Neural cell (in vitro differentiated cells): ENCODE data around the gene TNF. TPM values are rescaled to one million over a fixed set of nuclear protein-coding genes. Genes with fewer than 3 reads are reported as not detected.

Source experiments
- H2AFZ ChIP-seq: fragments of 200-600, 300-800 bp; sonication (generic), shearing (Covaris generic); 2 replicates; pipeline ENCODE4 v1.6.0; 2014; ENCODE audit warnings: low read depth, mild to moderate bottlenecking, antibody characterized with exemption, low read length, moderate library complexity
- H3F3A ChIP-seq: fragments of 200-600 bp; shearing (Covaris generic); 2 replicates; pipeline ENCODE4 v1.6.1; 2016; ENCODE audit warnings: mild to moderate bottlenecking, moderate library complexity, mixed read lengths, antibody characterized with exemption, low read length; ENCODE audit not compliant: insufficient read depth, poor library complexity, severe bottlenecking
- H3K27ac ChIP-seq: fragments of 200-600, 300-800 bp; sonication (generic), shearing (Covaris generic); 2 replicates; pipeline ENCODE4 v1.5.1; 2014; ENCODE audit warnings: mild to moderate bottlenecking, low read length, moderate library complexity
- H3K27me3 ChIP-seq: fragments of 300-800, 200-600 bp; sonication (generic), shearing (Covaris generic); 2 replicates; pipeline ENCODE4 v1.6.0; 2014; ENCODE audit warnings: mild to moderate bottlenecking, low read depth, low read length, moderate library complexity; ENCODE audit not compliant: insufficient read depth
- H3K36me3 ChIP-seq: fragments of 300-800, 200-600 bp; sonication (generic), shearing (Covaris generic); 2 replicates; pipeline ENCODE4 v1.5.1; 2014; ENCODE audit warnings: mild to moderate bottlenecking, antibody characterized with exemption, low read length, moderate library complexity; ENCODE audit not compliant: insufficient read depth
- H3K4me2 ChIP-seq: fragments of 300-800, 200-600 bp; sonication (generic), shearing (Covaris generic); 2 replicates; pipeline ENCODE4 v1.6.0; 2014; ENCODE audit warnings: mild to moderate bottlenecking, low read length
- H3K4me3 ChIP-seq: fragments of 300-800, 200-600 bp; sonication (generic), shearing (Covaris generic); 2 replicates; pipeline ENCODE4 v1.5.1; 2014; ENCODE audit warnings: mild to moderate bottlenecking, low read length, moderate library complexity
- H3K79me2 ChIP-seq: fragments of 200-600 bp; shearing (Covaris generic); replicated peaks from 2 replicates; pipeline ENCODE4 v1.6.0; 2014; ENCODE audit warnings: mild to moderate bottlenecking, low read length, moderate library complexity; ENCODE audit not compliant: insufficient read depth
- H3K9ac ChIP-seq: fragments of 300-800, 200-600 bp; sonication (generic), shearing (Covaris generic); 2 replicates; pipeline ENCODE4 v1.6.1; 2016; ENCODE audit warnings: mild to moderate bottlenecking, low read length, mixed read lengths
- H3K9me2 ChIP-seq: fragments of 200-600 bp; shearing (Covaris generic); 2 replicates; pipeline ENCODE4 v1.6.1; 2016; ENCODE audit warnings: mild to moderate bottlenecking, low read length, mixed read lengths; ENCODE audit not compliant: insufficient read depth
- H3K9me3 ChIP-seq: fragments of 200-600, 300-800 bp; sonication (generic), shearing (Covaris generic); 2 replicates; pipeline ENCODE4 v1.6.1; 2016; ENCODE audit warnings: mild to moderate bottlenecking, mixed run types, low read length, moderate library complexity, mixed read lengths
- H4K20me1 ChIP-seq: fragments of 200-600 bp; shearing (Covaris generic); 2 replicates; pipeline ENCODE4 v1.6.1; 2016; ENCODE audit warnings: mild to moderate bottlenecking, mixed run types; ENCODE audit not compliant: insufficient read depth
- EP300 ChIP-seq: fragments of 450-650 bp; conservative IDR thresholded peaks from 2 replicates; pipeline ENCODE4 v1.6.1; 2014; ENCODE audit warnings: antibody characterized with exemption, mild to moderate bottlenecking, moderate library complexity; ENCODE audit not compliant: poor library complexity, severe bottlenecking
- EZH2 ChIP-seq: fragments of 200-600, 300-800 bp; shearing (Covaris generic), sonication (generic); IDR thresholded peaks from 2 replicates; pipeline ENCODE4 v1.6.1; 2014; ENCODE audit warnings: antibody characterized with exemption, low read length, borderline replicate concordance, mild to moderate bottlenecking; ENCODE audit not compliant: insufficient read depth, poor library complexity, severe bottlenecking
- MXI1 ChIP-seq: fragments of 450-650 bp; conservative IDR thresholded peaks from 2 replicates; pipeline ENCODE4 v1.6.1; 2014; ENCODE audit warnings: antibody characterized with exemption, mild to moderate bottlenecking; ENCODE audit not compliant: poor library complexity, severe bottlenecking
- POLR2AphosphoS5 ChIP-seq: IDR thresholded peaks from 2 replicates; pipeline ENCODE4 v1.6.1; 2012
- RAD21 ChIP-seq: fragments of 450-650 bp; conservative IDR thresholded peaks from 2 replicates; pipeline ENCODE4 v1.6.1; 2014; ENCODE audit warnings: antibody characterized with exemption, mild to moderate bottlenecking, moderate library complexity
- SMC3 ChIP-seq: fragments of 450-650 bp; conservative IDR thresholded peaks from 2 replicates; pipeline ENCODE4 v1.6.1; 2014; ENCODE audit warnings: antibody characterized with exemption, mild to moderate bottlenecking, moderate library complexity; ENCODE audit not compliant: poor library complexity
- TAF1 ChIP-seq: IDR thresholded peaks from 2 replicates; pipeline ENCODE4 v1.6.1; 2012; ENCODE audit warnings: low read depth
- polyA plus RNA-seq: library from polyadenylated mRNA; depleted of rRNA; stranded (reverse); fragments of >200 nt; gene quantifications from 2 replicates; pipeline ENCODE4 v1.2.3, GENCODE V29; 2014
- TF ChIP-seq, protein P1 (sequence below): fragments of 450-650 bp; IDR thresholded peaks from 2 replicates; pipeline ENCODE4 v1.5.1; 2014; ENCODE audit warnings: antibody characterized with exemption, mild to moderate bottlenecking, moderate library complexity; ENCODE audit not compliant: poor library complexity, severe bottlenecking
- TF ChIP-seq, protein P2 (sequence below): IDR thresholded peaks from 2 replicates; pipeline ENCODE4 v1.6.1; 2012; ENCODE audit warnings: borderline replicate concordance

Gene TNF
- polyA plus RNA-seq, 1 donor from 2014 or later = not detected

DNA sequence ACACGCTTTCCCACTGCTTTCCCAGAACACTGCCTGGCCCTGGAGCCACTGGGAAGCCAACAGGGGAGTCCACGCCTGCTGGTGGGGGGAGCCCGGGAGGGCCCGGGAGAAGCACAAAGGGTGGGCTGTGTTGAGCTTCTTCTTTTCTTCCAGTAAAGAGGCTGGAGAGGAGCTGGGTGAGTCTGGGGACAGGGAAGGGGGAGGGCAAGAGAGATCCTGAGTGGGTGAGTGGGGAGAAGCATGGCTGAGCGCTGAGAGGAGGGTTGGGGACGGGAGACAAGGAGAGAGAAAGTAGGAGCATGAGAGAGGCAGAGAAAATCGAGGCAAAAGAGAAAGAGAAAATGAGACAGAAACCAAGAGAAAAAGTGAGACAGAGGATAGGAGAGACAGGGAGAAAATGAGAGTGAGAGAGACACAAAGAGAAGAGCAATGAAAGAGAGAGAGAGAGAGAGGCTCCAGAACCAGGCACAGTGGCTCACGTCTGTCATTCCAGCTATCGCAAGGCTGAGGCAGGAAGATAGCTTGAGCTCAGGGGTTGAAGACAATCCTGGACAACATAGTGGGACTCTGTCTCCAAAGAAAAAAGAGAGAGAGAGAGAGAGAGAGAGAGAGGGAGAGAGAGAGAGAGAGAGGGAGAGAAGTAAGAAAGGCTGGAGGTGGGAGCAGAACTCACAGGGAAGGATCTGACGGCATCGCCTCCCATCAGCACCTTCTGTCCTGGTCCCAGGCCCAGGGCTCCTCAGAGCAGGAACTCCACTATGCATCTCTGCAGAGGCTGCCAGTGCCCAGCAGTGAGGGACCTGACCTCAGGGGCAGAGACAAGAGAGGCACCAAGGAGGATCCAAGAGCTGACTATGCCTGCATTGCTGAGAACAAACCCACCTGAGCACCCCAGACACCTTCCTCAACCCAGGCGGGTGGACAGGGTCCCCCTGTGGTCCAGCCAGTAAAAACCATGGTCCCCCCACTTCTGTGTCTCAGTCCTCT, 12.7 kb downstream of the TNF start:
- H3K27me3 ChIP-seq = no peaks in the 10 kb centered on the region
- H3K9ac ChIP-seq = no peak overlapping the region
- TF ChIP-seq EP300 (no peak), SMC3 (no peak), MXI1 (no peak), EZH2 (no peak), TAF1 (no peak), POLR2AphosphoS5 (no peak), RAD21 (no peak)
- TF ChIP-seq, protein P1, sequence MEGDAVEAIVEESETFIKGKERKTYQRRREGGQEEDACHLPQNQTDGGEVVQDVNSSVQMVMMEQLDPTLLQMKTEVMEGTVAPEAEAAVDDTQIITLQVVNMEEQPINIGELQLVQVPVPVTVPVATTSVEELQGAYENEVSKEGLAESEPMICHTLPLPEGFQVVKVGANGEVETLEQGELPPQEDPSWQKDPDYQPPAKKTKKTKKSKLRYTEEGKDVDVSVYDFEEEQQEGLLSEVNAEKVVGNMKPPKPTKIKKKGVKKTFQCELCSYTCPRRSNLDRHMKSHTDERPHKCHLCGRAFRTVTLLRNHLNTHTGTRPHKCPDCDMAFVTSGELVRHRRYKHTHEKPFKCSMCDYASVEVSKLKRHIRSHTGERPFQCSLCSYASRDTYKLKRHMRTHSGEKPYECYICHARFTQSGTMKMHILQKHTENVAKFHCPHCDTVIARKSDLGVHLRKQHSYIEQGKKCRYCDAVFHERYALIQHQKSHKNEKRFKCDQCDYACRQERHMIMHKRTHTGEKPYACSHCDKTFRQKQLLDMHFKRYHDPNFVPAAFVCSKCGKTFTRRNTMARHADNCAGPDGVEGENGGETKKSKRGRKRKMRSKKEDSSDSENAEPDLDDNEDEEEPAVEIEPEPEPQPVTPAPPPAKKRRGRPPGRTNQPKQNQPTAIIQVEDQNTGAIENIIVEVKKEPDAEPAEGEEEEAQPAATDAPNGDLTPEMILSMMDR = no peak
- TF ChIP-seq, protein P2, sequence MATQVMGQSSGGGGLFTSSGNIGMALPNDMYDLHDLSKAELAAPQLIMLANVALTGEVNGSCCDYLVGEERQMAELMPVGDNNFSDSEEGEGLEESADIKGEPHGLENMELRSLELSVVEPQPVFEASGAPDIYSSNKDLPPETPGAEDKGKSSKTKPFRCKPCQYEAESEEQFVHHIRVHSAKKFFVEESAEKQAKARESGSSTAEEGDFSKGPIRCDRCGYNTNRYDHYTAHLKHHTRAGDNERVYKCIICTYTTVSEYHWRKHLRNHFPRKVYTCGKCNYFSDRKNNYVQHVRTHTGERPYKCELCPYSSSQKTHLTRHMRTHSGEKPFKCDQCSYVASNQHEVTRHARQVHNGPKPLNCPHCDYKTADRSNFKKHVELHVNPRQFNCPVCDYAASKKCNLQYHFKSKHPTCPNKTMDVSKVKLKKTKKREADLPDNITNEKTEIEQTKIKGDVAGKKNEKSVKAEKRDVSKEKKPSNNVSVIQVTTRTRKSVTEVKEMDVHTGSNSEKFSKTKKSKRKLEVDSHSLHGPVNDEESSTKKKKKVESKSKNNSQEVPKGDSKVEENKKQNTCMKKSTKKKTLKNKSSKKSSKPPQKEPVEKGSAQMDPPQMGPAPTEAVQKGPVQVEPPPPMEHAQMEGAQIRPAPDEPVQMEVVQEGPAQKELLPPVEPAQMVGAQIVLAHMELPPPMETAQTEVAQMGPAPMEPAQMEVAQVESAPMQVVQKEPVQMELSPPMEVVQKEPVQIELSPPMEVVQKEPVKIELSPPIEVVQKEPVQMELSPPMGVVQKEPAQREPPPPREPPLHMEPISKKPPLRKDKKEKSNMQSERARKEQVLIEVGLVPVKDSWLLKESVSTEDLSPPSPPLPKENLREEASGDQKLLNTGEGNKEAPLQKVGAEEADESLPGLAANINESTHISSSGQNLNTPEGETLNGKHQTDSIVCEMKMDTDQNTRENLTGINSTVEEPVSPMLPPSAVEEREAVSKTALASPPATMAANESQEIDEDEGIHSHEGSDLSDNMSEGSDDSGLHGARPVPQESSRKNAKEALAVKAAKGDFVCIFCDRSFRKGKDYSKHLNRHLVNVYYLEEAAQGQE = no peak
- H3K36me3 ChIP-seq = no peaks in the 10 kb centered on the region
- H2AFZ ChIP-seq = no peak overlapping the region
- no peaks in the 10 kb centered on the region for H4K20me1 ChIP-seq
- H3K4me2 ChIP-seq = no peak overlapping the region
- H3K4me3 ChIP-seq = no peak overlapping the region
- H3F3A ChIP-seq = no peaks in the 10 kb centered on the region
- H3K79me2 ChIP-seq = no peaks in the 10 kb centered on the region
- H3K27ac ChIP-seq = no peak overlapping the region
- no peaks in the 10 kb centered on the region for H3K9me2 ChIP-seq
- H3K9me3 ChIP-seq = no peaks in the 10 kb centered on the region

DNA sequence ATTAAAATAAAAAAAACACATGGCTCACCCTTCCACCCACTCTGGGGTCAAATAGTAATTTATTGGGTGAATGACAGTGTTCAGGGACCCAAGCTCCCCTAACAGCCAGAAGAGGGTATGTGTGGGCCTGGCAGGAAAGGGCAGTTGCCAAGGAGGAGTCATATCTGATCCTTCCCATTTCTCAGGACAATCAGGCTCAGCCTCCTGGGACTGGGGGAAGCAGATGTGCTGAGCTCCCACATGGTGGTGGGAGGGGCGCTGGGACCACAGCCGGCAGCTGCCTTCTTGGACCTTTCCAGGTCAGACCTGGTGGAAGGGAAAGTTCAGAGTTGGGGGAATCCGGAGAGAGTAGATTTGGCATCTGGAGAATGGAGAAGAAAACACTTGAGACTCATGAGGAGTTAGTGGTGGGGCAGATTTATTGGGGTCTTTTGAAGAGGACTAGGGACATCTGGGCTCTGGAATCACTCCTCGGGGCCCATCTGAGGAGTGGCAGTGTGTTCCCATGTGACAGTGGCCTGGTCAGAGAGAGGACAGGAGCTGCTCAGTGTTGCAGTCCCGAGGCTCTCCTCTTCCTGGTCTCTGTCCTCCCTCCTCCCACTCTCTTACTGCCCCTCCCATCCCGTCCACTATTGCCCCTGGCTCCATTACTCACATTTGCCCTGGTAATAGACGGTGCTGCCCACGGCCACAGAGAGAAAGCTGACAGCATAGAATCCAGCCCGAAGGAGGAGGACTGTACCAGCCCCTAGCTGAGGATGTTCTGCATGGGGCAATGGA, 13.7 kb downstream of the TNF start:
- Histone ChIP-seq H3K9ac (no peak overlapping the region), H3K4me3 (no peak overlapping the region), H3K27me3 (no peaks in the 10 kb centered on the region), H3K9me2 (no peaks in the 10 kb centered on the region), H3F3A (no peaks in the 10 kb centered on the region), H2AFZ (no peak overlapping the region), H3K9me3 (no peaks in the 10 kb centered on the region), H3K4me2 (no peak overlapping the region), H3K27ac (no peak overlapping the region), H3K79me2 (no peaks in the 10 kb centered on the region), H3K36me3 (no peaks in the 10 kb centered on the region), H4K20me1 (no peaks in the 10 kb centered on the region)
- TF ChIP-seq SMC3 (no peak), EZH2 (no peak), MXI1 (no peak), POLR2AphosphoS5 (no peak), EP300 (no peak), TAF1 (no peak), RAD21 (no peak)
- TF ChIP-seq, protein P1 = no peak
- TF ChIP-seq, protein P2 = no peak
